GM12801 (cell line): ENCODE data around the gene BEND5.

ENCODE experiments used
- TF ChIP-seq, protein P1 (sequence below): IDR thresholded peaks from one replicate; pipeline ENCODE4 v1.5.1; 2011; ENCODE audit warnings: control low read depth; ENCODE audit not compliant: insufficient read length; ENCODE audit errors: extremely low read depth

Gene BEND5

GRCh38 chr1:48679859-48680258 is 96.8 kb downstream of the BEND5 start:
- TF ChIP-seq, protein P1, sequence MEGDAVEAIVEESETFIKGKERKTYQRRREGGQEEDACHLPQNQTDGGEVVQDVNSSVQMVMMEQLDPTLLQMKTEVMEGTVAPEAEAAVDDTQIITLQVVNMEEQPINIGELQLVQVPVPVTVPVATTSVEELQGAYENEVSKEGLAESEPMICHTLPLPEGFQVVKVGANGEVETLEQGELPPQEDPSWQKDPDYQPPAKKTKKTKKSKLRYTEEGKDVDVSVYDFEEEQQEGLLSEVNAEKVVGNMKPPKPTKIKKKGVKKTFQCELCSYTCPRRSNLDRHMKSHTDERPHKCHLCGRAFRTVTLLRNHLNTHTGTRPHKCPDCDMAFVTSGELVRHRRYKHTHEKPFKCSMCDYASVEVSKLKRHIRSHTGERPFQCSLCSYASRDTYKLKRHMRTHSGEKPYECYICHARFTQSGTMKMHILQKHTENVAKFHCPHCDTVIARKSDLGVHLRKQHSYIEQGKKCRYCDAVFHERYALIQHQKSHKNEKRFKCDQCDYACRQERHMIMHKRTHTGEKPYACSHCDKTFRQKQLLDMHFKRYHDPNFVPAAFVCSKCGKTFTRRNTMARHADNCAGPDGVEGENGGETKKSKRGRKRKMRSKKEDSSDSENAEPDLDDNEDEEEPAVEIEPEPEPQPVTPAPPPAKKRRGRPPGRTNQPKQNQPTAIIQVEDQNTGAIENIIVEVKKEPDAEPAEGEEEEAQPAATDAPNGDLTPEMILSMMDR: no peak

GRCh38 chr1:48678710-48679505 is 97.8 kb downstream of the BEND5 start:
- TF ChIP-seq, protein P1: no peak
